Stimulated activated CD4-positive, alpha-beta T cell treated with anti-CD3 and anti-CD28 coated beads, Interleukin-15, amount 100 ng/mL, for 48 hours (primary cell): Measurements from ENCODE around the gene CXCR5.
A peak's percentile ranks its signal among the peaks of the same experiment; 100 is the strongest.

Experiments used
- DNase-seq, 2 donors: peaks; one replicate each; pipeline ENCODE4 v3.0.0-alpha.2; 2020; ENCODE audit warnings: low read depth in 2 of 2

CXCR5 gene

GRCh38 chr11:118912742-118913410, 29.2 kb downstream of the CXCR5 start:
- DNase-seq = no peak

- no peak for DNase-seq
Observed at GRCh38 chr11:118913411-118914125, 29.9 kb downstream of the CXCR5 start.

- DNase-seq = peak; percentile 55 to 58
Observed at GRCh38 chr11:118914178-118914918, 30.7 kb downstream of the CXCR5 start.

GRCh38 chr11:118914987-118915386, 31.3 kb downstream of the CXCR5 start:
- DNase-seq = no peak

- DNase-seq = no peak
Observed at GRCh38 chr11:118915396-118915795, 31.7 kb downstream of the CXCR5 start.

GRCh38 chr11:118915941-118916841, 32.5 kb downstream of the CXCR5 start:
- no peak for DNase-seq

- no peak for DNase-seq
Observed at GRCh38 chr11:118916842-118917388, 33.2 kb downstream of the CXCR5 start.

- no peak for DNase-seq
Observed at GRCh38 chr11:118917481-118918127, 33.9 kb downstream of the CXCR5 start.

- DNase-seq = no peak
Observed at GRCh38 chr11:118918128-118918685, 34.5 kb downstream of the CXCR5 start.

GRCh38 chr11:118918686-118919280, 35.1 kb downstream of the CXCR5 start:
- no peak for DNase-seq

- no peak for DNase-seq
Observed at GRCh38 chr11:118921121-118921928, 37.6 kb downstream of the CXCR5 start.

GRCh38 chr11:118921929-118922744, 38.4 kb downstream of the CXCR5 start:
- DNase-seq = no peak

- no peak for DNase-seq
Observed at GRCh38 chr11:118922745-118923627, 39.3 kb downstream of the CXCR5 start.

- DNase-seq = no peak
Observed at GRCh38 chr11:118923721-118924587, 40.3 kb downstream of the CXCR5 start.

GRCh38 chr11:118924591-118925585, 41.2 kb downstream of the CXCR5 start:
- no peak for DNase-seq
